ENCODE results near the gene OIP5. TPM values are rescaled to one million over a fixed set of nuclear protein-coding genes. Genes with fewer than 3 reads are reported as not detected.

The OIP5 gene
- total and polyA plus RNA-seq, 4 experiments from 2014 or later: 0.52 to 0.76 (median 0.71) TPM

DNA sequence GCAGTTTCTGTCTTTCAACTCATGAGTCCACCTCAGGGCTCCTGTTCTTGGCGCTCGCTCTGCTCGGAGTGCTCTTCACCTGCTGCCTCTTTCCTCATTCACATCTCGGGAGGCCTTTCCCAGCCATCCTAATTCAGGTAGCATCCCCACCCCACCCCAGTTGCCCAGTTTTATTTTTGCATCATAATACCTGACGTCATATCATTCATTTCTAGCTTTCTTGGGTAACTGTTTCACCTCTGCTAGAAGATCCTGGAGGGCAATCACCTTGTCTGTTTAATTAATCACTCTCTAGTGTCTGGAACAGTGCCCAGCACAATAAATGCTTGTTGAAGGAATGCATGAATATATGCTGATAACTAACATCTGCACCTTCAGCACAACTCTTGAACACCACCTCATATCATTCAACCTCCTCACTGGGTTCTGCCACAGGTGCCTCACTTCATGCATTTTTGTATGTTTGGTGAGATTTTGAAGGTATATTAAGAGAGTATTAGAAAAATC lies 7.9 kb upstream of the OIP5 start:
- POLR2A ChIA-PET (ENCODE audit: partially characterized antibody): no interaction called here
- CTCF ChIA-PET (ENCODE audit: partially characterized antibody): interaction anchor here (1.4 kb wide), 1 partner anchor 7 kb away, joined by 3 read pairs; the partner anchor contains the start of genes NUSAP1 and OIP5
- peaks cover 13% of the 10 kb centered on the region for H3K4me1 ChIP-seq (ENCODE audit: insufficient read depth, low read length)
- H3K4me3 Mint-ChIP-seq: no peak overlapping the region
- no peak for DNase-seq
- H3K36me3 ChIP-seq (ENCODE audit: insufficient read depth, low read length): no peaks in the 10 kb centered on the region
- H3K27me3 ChIP-seq (ENCODE audit: insufficient read depth, low read length): no peaks in the 10 kb centered on the region
- intact Hi-C loops (cut with micrococcal nuclease): no loop called here
- no peaks in the 10 kb centered on the region for H3K27me3 Mint-ChIP-seq
- no peak overlapping the region for H3K27ac ChIP-seq (ENCODE audit: low read depth, low read length)
- H3K4me3 ChIP-seq (ENCODE audit: low read length in 2 of 2): no peak overlapping the region
- H3K36me3 Mint-ChIP-seq: no peaks in the 10 kb centered on the region
- no peaks in the 10 kb centered on the region for H3K9me3 ChIP-seq (ENCODE audit: control insufficient read depth in 1 of 2, low read length in 2 of 2)
- no peaks in the 10 kb centered on the region for H3K9me3 Mint-ChIP-seq
- peak overlapping the region in 2 of 7 donors; percentile 10 to 57 for H3K27ac Mint-ChIP-seq
- peaks cover 17 to 33% (median 24%) of the 10 kb centered on the region in 4 donors for H3K4me1 Mint-ChIP-seq

DNA sequence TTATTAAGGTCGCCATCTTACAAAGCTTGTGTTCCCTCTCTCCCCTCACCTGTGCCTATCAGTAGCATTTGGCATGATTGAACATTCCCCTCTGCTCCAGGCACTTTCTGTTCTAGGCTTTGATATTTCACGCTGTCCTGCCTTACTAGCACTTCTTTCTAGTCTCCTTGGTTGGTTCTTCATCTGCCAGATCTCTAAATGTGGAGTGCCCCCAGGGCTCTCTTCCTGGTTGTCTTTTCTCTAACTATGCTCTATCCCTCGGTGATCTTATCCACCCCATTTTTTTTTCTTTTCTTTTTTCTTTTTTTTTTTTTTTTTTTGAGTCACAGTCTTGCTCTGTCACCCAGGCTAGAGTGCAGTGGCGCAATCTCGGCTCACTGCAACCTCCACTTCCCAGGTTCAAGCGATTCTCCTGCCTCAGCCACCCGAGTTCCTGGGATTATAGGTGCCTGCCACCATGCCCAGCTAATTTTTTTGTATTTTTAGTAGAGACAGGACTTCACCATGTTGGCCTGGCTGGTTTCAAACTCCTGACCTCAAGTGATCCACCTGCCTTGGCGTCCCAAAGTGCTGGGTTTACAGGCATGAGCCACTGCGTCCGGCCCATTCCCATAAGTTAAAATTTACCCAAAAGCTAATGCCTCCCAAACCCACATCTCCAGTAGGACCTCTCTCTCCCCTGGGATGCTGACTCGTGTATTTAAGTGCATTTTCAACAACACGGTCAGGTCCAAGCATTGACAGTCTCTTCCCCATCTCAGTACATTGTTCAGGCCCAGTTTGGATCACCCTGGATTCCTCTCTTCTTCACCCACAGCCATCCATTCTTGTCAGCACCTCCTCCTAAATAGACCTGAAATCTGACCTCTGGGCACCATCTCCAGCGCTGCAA lies 5.5 kb upstream of the OIP5 start:
- peak overlapping the region in 4 of 7 donors; percentile 20 to 53 (median 48) for H3K27ac Mint-ChIP-seq
- H3K9me3 Mint-ChIP-seq: no peaks in the 10 kb centered on the region
- Histone ChIP-seq H3K27ac (ENCODE audit: low read depth, low read length) (no peak overlapping the region), H3K4me3 (ENCODE audit: low read length in 2 of 2) (no peak overlapping the region), H3K27me3 (ENCODE audit: insufficient read depth, low read length) (no peaks in the 10 kb centered on the region), H3K36me3 (ENCODE audit: insufficient read depth, low read length) (no peaks in the 10 kb centered on the region), H3K4me1 (ENCODE audit: insufficient read depth, low read length) (peaks cover 28% of the 10 kb centered on the region), H3K9me3 (ENCODE audit: control insufficient read depth in 1 of 2, low read length in 2 of 2) (no peaks in the 10 kb centered on the region)
- intact Hi-C loops (cut with micrococcal nuclease): loop anchor here (10.0 kb wide), 1 partner anchor 643 kb away; the partner anchor contains the start of gene RAD51
- no peak for DNase-seq
- peak overlapping the region in 3 of 8 donors; percentile 0 to 52 (median 2) for H3K4me3 Mint-ChIP-seq
- CTCF ChIA-PET (ENCODE audit: partially characterized antibody): no interaction called here
- H3K36me3 Mint-ChIP-seq: peaks cover 0 to 4% of the 10 kb centered on the region in 2 donors
- POLR2A ChIA-PET (ENCODE audit: partially characterized antibody): no interaction called here
- peaks cover 23 to 50% (median 35%) of the 10 kb centered on the region in 4 donors for H3K4me1 Mint-ChIP-seq
- no peaks in the 10 kb centered on the region for H3K27me3 Mint-ChIP-seq

DNA sequence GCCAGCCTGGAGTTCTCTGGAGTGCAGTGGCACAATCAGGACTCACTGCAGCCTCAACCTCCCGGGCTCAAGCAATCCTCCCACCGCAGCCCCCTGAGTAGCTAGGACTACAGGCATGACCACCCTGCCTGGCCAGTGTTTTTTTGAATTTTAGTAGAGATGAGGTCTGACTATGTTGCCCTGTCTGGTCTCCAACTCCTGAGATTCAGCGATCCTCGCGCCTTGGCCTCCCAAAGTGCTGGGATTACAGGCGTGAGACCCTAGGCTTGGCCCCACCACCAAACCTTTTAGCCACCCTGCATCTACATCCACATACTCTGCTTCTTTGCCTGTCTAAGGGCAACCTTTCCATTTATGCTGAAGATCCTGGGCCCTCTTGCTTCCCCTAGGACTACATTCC lies 4.7 kb upstream of the OIP5 start:
- Mint-ChIP-seq H3K9me3 (no peaks in the 10 kb centered on the region), H3K4me3 (peak overlapping the region in 1 of 8 donors; percentile 2), H3K36me3 (peaks cover 0 to 10% of the 10 kb centered on the region in 2 donors), H3K4me1 (peaks cover 25 to 56% (median 40%) of the 10 kb centered on the region in 4 donors), H3K27ac (peak overlapping the region in 2 of 7 donors; percentile 1 to 64), H3K27me3 (no peaks in the 10 kb centered on the region)
- no peaks in the 10 kb centered on the region for H3K27me3 ChIP-seq (ENCODE audit: insufficient read depth, low read length)
- intact Hi-C loops (cut with micrococcal nuclease): loop anchor here (10.0 kb wide), 1 partner anchor 642 kb away; the partner anchor contains the start of gene RAD51
- POLR2A ChIA-PET (ENCODE audit: partially characterized antibody): no interaction called here
- H3K4me3 ChIP-seq (ENCODE audit: low read length in 2 of 2): no peak overlapping the region
- no peak for DNase-seq
- CTCF ChIA-PET (ENCODE audit: partially characterized antibody): interaction anchor here (0.7 kb wide), 1 partner anchor 397 kb away, joined by 6 read pairs; no protein-coding TSS in a partner anchor
- H3K36me3 ChIP-seq (ENCODE audit: insufficient read depth, low read length): no peaks in the 10 kb centered on the region
- no peaks in the 10 kb centered on the region for H3K9me3 ChIP-seq (ENCODE audit: control insufficient read depth in 1 of 2, low read length in 2 of 2)
- H3K4me1 ChIP-seq (ENCODE audit: insufficient read depth, low read length): peaks cover 28% of the 10 kb centered on the region
- no peak overlapping the region for H3K27ac ChIP-seq (ENCODE audit: low read depth, low read length)

DNA sequence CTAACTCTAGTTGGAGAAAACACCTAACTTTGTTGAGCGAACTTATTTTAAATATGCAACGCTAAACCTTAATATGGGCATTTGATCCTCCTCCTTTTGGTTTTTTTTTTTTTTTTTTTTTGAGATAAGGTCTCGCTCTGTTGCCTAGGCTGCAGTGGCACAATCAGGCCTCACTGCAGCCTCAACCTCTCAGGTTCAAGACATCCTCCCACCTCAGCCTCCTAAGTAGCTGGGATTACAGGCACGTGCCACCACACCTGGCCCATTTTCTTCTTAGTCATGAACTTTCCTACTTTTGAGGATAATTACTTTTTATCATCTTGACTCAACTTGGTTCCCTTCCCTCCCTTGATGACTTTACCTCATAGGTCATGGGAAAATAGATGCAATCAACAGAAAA lies 4.2 kb upstream of the OIP5 start:
- H3K4me3 Mint-ChIP-seq: peak overlapping the region in 4 of 8 donors; percentile 3 to 51 (median 12)
- no peaks in the 10 kb centered on the region for H3K9me3 Mint-ChIP-seq
- POLR2A ChIA-PET (ENCODE audit: partially characterized antibody): interaction anchor here (0.6 kb wide), 1 partner anchor 17 kb away, joined by 4 read pairs; no protein-coding TSS in a partner anchor
- Histone ChIP-seq H3K4me1 (ENCODE audit: insufficient read depth, low read length) (peaks cover 31% of the 10 kb centered on the region), H3K27me3 (ENCODE audit: insufficient read depth, low read length) (no peaks in the 10 kb centered on the region), H3K9me3 (ENCODE audit: control insufficient read depth in 1 of 2, low read length in 2 of 2) (no peaks in the 10 kb centered on the region), H3K36me3 (ENCODE audit: insufficient read depth, low read length) (no peaks in the 10 kb centered on the region), H3K27ac (ENCODE audit: low read depth, low read length) (no peak overlapping the region), H3K4me3 (ENCODE audit: low read length in 2 of 2) (no peak overlapping the region)
- H3K4me1 Mint-ChIP-seq: peaks cover 25 to 56% (median 41%) of the 10 kb centered on the region in 4 donors
- H3K36me3 Mint-ChIP-seq: peaks cover 0 to 12% of the 10 kb centered on the region in 2 donors
- H3K27ac Mint-ChIP-seq: peak overlapping the region in 6 of 7 donors; percentile 3 to 77 (median 49)
- intact Hi-C loops (cut with micrococcal nuclease): loop anchor here (10.0 kb wide), 1 partner anchor 642 kb away; the partner anchor contains the start of gene RAD51
- no peak for DNase-seq
- CTCF ChIA-PET (ENCODE audit: partially characterized antibody): interaction anchor here (0.7 kb wide), 1 partner anchor 396 kb away, joined by 6 read pairs; no protein-coding TSS in a partner anchor
- H3K27me3 Mint-ChIP-seq: no peaks in the 10 kb centered on the region

DNA sequence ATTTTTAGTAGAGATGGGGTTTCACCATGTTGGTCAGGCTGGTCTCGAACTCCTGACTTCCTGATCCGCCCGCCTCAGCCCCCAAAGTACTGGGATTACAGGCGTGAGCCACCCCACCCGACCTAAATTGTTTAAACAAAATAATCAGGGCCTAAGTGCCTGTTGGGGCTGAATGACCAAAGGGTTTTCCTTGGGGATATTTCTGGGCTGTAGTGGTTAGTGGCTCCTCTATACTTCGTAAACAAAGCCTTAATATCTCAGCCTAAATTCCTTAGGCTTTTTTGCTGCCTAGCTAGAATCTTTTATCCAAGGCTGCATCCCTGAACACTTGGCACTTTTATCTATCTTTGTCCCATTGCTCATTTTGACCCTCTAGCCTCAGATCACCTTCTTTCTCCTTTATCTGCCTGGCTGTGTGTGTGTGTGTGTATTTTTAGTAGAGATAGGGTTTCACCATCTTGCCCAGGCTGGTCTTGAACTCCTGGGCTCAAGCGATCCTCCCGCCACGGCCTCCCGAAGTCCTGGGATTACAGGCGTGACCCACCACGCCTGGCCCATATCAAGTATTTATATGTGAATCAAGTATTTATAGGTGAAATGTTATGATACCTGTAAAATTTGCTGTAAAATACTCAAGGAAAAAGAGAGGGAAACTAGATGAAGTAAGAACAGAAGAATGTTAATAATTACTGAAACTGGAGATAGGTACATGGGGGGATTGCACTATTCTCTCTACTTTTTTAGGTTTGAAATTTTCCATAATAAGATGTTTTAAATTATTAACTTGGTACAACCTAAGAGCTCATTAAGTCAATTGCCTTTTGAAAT lies 2.1 kb upstream of the OIP5 start:
- CTCF ChIA-PET (ENCODE audit: partially characterized antibody): no interaction called here
- peaks cover 0 to 12% of the 10 kb centered on the region in 2 donors for H3K36me3 Mint-ChIP-seq
- no peak for DNase-seq
- H3K9me3 Mint-ChIP-seq: no peaks in the 10 kb centered on the region
- Histone ChIP-seq H3K27me3 (ENCODE audit: insufficient read depth, low read length) (no peaks in the 10 kb centered on the region), H3K4me1 (ENCODE audit: insufficient read depth, low read length) (peaks cover 37% of the 10 kb centered on the region), H3K36me3 (ENCODE audit: insufficient read depth, low read length) (no peaks in the 10 kb centered on the region), H3K4me3 (ENCODE audit: low read length in 2 of 2) (peak overlapping the region in 1 of 2 donors; percentile 89), H3K27ac (ENCODE audit: low read depth, low read length) (no peak overlapping the region), H3K9me3 (ENCODE audit: control insufficient read depth in 1 of 2, low read length in 2 of 2) (no peaks in the 10 kb centered on the region)
- H3K27ac Mint-ChIP-seq: peak overlapping the region in 6 of 7 donors; percentile 27 to 90 (median 76)
- H3K4me3 Mint-ChIP-seq: peak overlapping the region; percentile 94 to 100 (median 99)
- H3K4me1 Mint-ChIP-seq: peaks cover 24 to 51% (median 38%) of the 10 kb centered on the region in 4 donors
- no peaks in the 10 kb centered on the region for H3K27me3 Mint-ChIP-seq
- POLR2A ChIA-PET (ENCODE audit: partially characterized antibody): interaction anchor here (2.0 kb wide), 1 partner anchor 104 kb away, joined by 16 read pairs; the partner anchor contains the start of genes CHP1 and EXD1
- intact Hi-C loops (cut with micrococcal nuclease): loop anchor here (5.0 to 10.0 kb wide), 4 partner anchors 83 to 640 kb away; partner anchors contain the start of genes DNAJC17, RAD51, RTF1 and ZFYVE19

DNA sequence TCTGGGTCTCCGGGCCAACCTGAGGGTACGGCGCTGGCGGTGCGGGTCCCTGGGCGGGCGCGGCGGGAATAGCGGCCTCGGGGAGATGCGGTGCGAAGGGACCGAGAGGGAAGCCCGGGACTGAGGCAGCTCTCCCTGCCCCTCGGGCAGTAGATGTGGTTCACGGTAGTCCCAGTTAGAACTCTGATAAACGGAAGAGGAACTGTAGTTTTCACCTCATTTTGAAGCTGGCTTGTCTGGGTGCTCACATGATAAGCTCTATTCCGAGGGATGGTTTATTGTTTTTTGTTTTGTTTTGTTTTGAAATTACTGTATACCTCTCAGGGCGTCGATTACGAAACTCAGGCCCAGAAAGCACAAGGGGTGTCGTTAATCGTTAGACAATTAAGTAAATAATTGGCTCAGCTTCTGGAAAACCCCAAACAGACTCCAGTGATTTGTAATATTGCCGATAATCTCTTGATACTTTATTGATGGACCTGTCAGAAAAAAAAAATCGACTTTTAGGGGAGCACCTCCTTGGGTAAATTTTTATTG lies 703 bp upstream of the OIP5 start:
- H3K27ac ChIP-seq (ENCODE audit: low read depth, low read length): peak overlapping the region; percentile 67
- ChIA-PET CTCF (ENCODE audit: partially characterized antibody) (interaction anchor here (0.7 to 1.7 kb wide), 9 partner anchors 8 to 431 kb away, joined by 3 to 6 read pairs (median 3); partner anchors contain the start of gene CHP1), POLR2A (ENCODE audit: partially characterized antibody) (interaction anchor here (0.6 to 2.0 kb wide), 13 partner anchors 9 to 1016 kb away, joined by 3 to 16 read pairs (median 3); partner anchors contain the start of genes CHP1, EXD1, INO80 and RTF1)
- H3K9me3 Mint-ChIP-seq: no peaks in the 10 kb centered on the region
- peak in 3 of 5 donors; percentile 46 to 55 (median 46) for DNase-seq
- no peaks in the 10 kb centered on the region for H3K9me3 ChIP-seq (ENCODE audit: control insufficient read depth in 1 of 2, low read length in 2 of 2)
- H3K4me1 Mint-ChIP-seq: peaks cover 21 to 51% (median 35%) of the 10 kb centered on the region in 4 donors
- H3K27me3 ChIP-seq (ENCODE audit: insufficient read depth, low read length): no peaks in the 10 kb centered on the region
- H3K4me3 ChIP-seq (ENCODE audit: low read length in 2 of 2): peak overlapping the region; percentile 51 to 89
- H3K4me1 ChIP-seq (ENCODE audit: insufficient read depth, low read length): peaks cover 37% of the 10 kb centered on the region
- H3K36me3 Mint-ChIP-seq: peaks cover 0 to 12% of the 10 kb centered on the region in 2 donors
- no peaks in the 10 kb centered on the region for H3K27me3 Mint-ChIP-seq
- H3K36me3 ChIP-seq (ENCODE audit: insufficient read depth, low read length): no peaks in the 10 kb centered on the region
- intact Hi-C loops (cut with micrococcal nuclease): loop anchor here (2.0 to 10.0 kb wide), 7 partner anchors 84 to 942 kb away; partner anchors contain the start of genes CHP1, DNAJC17, EXD1 and INO80
- H3K4me3 Mint-ChIP-seq: peak overlapping the region; percentile 97 to 100 (median 99)
- H3K27ac Mint-ChIP-seq: peak overlapping the region; percentile 79 to 98 (median 95)
